Measurements from ENCODE around the gene UTP25.

DNA sequence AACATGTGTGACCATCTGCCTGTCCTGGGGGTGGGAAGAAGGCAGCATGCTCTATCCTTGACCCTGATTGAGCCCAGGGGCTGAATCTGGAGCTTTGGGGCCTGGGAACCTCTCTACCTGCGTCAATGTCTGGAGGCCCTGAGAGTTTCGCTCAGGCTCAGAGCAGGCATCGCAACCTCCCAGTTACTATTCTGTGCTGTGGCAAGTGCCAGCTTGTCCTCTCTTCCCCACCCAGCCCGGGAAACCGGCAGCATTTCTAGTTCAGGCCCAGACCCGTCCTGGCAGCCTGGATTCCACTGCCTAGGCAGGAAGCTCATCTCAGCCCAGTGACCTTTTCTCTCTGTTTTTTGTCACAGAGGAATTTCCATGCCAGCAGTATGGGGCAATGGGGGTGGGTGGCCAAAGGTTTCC lies 11.8 kb upstream of the UTP25 start:
- TF ChIP-seq, protein P1, sequence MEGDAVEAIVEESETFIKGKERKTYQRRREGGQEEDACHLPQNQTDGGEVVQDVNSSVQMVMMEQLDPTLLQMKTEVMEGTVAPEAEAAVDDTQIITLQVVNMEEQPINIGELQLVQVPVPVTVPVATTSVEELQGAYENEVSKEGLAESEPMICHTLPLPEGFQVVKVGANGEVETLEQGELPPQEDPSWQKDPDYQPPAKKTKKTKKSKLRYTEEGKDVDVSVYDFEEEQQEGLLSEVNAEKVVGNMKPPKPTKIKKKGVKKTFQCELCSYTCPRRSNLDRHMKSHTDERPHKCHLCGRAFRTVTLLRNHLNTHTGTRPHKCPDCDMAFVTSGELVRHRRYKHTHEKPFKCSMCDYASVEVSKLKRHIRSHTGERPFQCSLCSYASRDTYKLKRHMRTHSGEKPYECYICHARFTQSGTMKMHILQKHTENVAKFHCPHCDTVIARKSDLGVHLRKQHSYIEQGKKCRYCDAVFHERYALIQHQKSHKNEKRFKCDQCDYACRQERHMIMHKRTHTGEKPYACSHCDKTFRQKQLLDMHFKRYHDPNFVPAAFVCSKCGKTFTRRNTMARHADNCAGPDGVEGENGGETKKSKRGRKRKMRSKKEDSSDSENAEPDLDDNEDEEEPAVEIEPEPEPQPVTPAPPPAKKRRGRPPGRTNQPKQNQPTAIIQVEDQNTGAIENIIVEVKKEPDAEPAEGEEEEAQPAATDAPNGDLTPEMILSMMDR (IDR thresholded peaks at IDR 0.05 in 2 of 3, conservative IDR thresholded peaks at IDR 0.05 in 1 of 3; ENCODE audit: borderline replicate concordance in 1 of 3, insufficient read depth in 1 of 3, low read depth in 2 of 3, low read length in 2 of 3): no peak
- TF ChIP-seq TCF7L2 (IDR thresholded peaks at IDR 0.05; ENCODE audit: borderline replicate concordance, extremely low read depth, insufficient read depth, insufficient read length) (no peak), POLR2AphosphoS5 (IDR thresholded peaks at IDR 0.05; ENCODE audit: low read depth, low read length) (no peak), EZH2phosphoT487 (IDR thresholded peaks at IDR 0.05; ENCODE audit: borderline replicate concordance) (no peak), SP1 (IDR thresholded peaks at IDR 0.05; ENCODE audit: low read depth) (no peak), ZFX (IDR thresholded peaks at IDR 0.05) (no peak), POLR2A (IDR thresholded peaks at IDR 0.05; ENCODE audit: borderline replicate concordance, extremely low read depth, insufficient read depth, insufficient read length) (no peak), CEBPB (IDR thresholded peaks at IDR 0.05; ENCODE audit: low read depth) (no peak), YY1 (IDR thresholded peaks at IDR 0.05; ENCODE audit: extremely low read depth, insufficient replicate concordance, low read depth, low read length) (no peak), EZH2 (IDR thresholded peaks at IDR 0.05) (no peak), SRF (IDR thresholded peaks at IDR 0.05; ENCODE audit: low read depth) (no peak)
- TF ChIP-seq, protein P2, sequence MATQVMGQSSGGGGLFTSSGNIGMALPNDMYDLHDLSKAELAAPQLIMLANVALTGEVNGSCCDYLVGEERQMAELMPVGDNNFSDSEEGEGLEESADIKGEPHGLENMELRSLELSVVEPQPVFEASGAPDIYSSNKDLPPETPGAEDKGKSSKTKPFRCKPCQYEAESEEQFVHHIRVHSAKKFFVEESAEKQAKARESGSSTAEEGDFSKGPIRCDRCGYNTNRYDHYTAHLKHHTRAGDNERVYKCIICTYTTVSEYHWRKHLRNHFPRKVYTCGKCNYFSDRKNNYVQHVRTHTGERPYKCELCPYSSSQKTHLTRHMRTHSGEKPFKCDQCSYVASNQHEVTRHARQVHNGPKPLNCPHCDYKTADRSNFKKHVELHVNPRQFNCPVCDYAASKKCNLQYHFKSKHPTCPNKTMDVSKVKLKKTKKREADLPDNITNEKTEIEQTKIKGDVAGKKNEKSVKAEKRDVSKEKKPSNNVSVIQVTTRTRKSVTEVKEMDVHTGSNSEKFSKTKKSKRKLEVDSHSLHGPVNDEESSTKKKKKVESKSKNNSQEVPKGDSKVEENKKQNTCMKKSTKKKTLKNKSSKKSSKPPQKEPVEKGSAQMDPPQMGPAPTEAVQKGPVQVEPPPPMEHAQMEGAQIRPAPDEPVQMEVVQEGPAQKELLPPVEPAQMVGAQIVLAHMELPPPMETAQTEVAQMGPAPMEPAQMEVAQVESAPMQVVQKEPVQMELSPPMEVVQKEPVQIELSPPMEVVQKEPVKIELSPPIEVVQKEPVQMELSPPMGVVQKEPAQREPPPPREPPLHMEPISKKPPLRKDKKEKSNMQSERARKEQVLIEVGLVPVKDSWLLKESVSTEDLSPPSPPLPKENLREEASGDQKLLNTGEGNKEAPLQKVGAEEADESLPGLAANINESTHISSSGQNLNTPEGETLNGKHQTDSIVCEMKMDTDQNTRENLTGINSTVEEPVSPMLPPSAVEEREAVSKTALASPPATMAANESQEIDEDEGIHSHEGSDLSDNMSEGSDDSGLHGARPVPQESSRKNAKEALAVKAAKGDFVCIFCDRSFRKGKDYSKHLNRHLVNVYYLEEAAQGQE (IDR thresholded peaks at IDR 0.05; ENCODE audit: low read depth): no peak
